CD14-positive monocyte (primary cell): Measurements from ENCODE around the gene DCC. TPM values are rescaled to one million over a fixed set of nuclear protein-coding genes. Genes with fewer than 3 reads are reported as not detected.

ENCODE experiments used
- DNase-seq, 3 donors: peaks; one replicate each; pipeline ENCODE4 v3.0.0-alpha.2; 2011 to 2022
- H2AFZ ChIP-seq: 2 replicates; pipeline ENCODE4 v1.6.0; 2012; ENCODE audit warnings: mild to moderate bottlenecking, low read depth, low read length, inconsistent platforms; ENCODE audit not compliant: insufficient read depth, poor library complexity, severe bottlenecking
- H3K27ac ChIP-seq, 2 donors: 1 replicate in 1 of 2; 2 replicates in 1 of 2; pipeline ENCODE4 v1.5.1; 2012 to 2013; ENCODE audit warnings: low read length in 2 of 2, control low read depth in 1 of 2, inconsistent platforms in 1 of 2, low read depth in 1 of 2, mild to moderate bottlenecking in 1 of 2
- H3K27me3 ChIP-seq, 2 donors: one replicate each; pipeline versions ENCODE4 v1.6.0 to v1.6.1; 2011 to 2013; ENCODE audit warnings: low read length in 2 of 2; ENCODE audit not compliant: control insufficient read depth in 2 of 2, insufficient read depth in 2 of 2
- H3K36me3 ChIP-seq, 2 donors: replicated peaks in 1 of 2; 1 replicate in 1 of 2; 2 replicates in 1 of 2; pipeline versions ENCODE4 v1.5.1 to v1.6.1; 2012 to 2013; ENCODE audit warnings: low read length in 2 of 2, control low read depth in 1 of 2, inconsistent platforms in 1 of 2, mild to moderate bottlenecking in 1 of 2; ENCODE audit not compliant: insufficient read depth in 2 of 2, control insufficient read depth in 1 of 2
- H3K4me1 ChIP-seq, 2 donors: 1 replicate in 1 of 2; 2 replicates in 1 of 2; pipeline versions ENCODE4 v1.5.1 to v1.6.1; 2012 to 2013; ENCODE audit warnings: low read length in 2 of 2, control low read depth in 1 of 2, inconsistent platforms in 1 of 2, mild to moderate bottlenecking in 1 of 2, moderate library complexity in 1 of 2; ENCODE audit not compliant: insufficient read depth in 2 of 2, control insufficient read depth in 1 of 2
- H3K4me2 ChIP-seq: replicated peaks from 2 replicates; pipeline ENCODE3; 2012; ENCODE audit warnings: low read length, moderate library complexity, mild to moderate bottlenecking; ENCODE audit not compliant: poor library complexity, severe bottlenecking; ENCODE audit errors: extremely low read depth
- H3K4me3 ChIP-seq, 3 experiments: fragments of 200-600 bp in 1 of 3; sonication (generic) in 1 of 3; replicated peaks in 1 of 3; 1 replicate in 2 of 3; 2 replicates in 1 of 3; pipeline ENCODE4 v1.5.1; 2011 to 2013; ENCODE audit warnings: low read length in 3 of 3, mild to moderate bottlenecking in 3 of 3, control low read depth in 2 of 3, low read depth in 2 of 3, inconsistent platforms in 1 of 3, moderate library complexity in 1 of 3
- H3K79me2 ChIP-seq: 2 replicates; pipeline ENCODE4 v1.6.0; 2012; ENCODE audit warnings: mild to moderate bottlenecking, control low read depth, inconsistent platforms, low read length, moderate library complexity; ENCODE audit not compliant: insufficient read depth
- H3K9ac ChIP-seq: 2 replicates; pipeline ENCODE4 v1.6.0; 2017; ENCODE audit warnings: low read length, mild to moderate bottlenecking; ENCODE audit not compliant: insufficient read depth, poor library complexity, severe bottlenecking
- H3K9me3 ChIP-seq, 2 donors: replicated peaks in 1 of 2; 1 replicate in 1 of 2; 2 replicates in 1 of 2; pipeline versions ENCODE4 v1.5.1 to v1.6.1; 2012 to 2013; ENCODE audit warnings: low read length in 2 of 2, control low read depth in 1 of 2; ENCODE audit not compliant: control insufficient read depth in 1 of 2, insufficient read depth in 1 of 2
- H4K20me1 ChIP-seq: 2 replicates; pipeline ENCODE4 v1.6.0; 2012; ENCODE audit warnings: mild to moderate bottlenecking, low read length, control low read depth, moderate library complexity; ENCODE audit not compliant: insufficient read depth
- H3K27ac Mint-ChIP-seq, 7 donors: one replicate each; pipeline ENCODE4 v1.8.0; 2020; ENCODE audit warnings: mild to moderate bottlenecking in 7 of 7, mixed read lengths in 7 of 7, moderate library complexity in 6 of 7, inconsistent platforms in 2 of 7
- H3K27me3 Mint-ChIP-seq, 3 donors: one replicate each; pipeline ENCODE4 v1.8.0; 2021 to 2022; ENCODE audit warnings: low read depth in 3 of 3, mild to moderate bottlenecking in 3 of 3, mixed read lengths in 3 of 3, moderate library complexity in 3 of 3, inconsistent platforms in 1 of 3
- H3K36me3 Mint-ChIP-seq, 2 donors: one replicate each; pipeline ENCODE4 v1.8.0; 2020; ENCODE audit warnings: mixed read lengths in 2 of 2, inconsistent platforms in 1 of 2, mild to moderate bottlenecking in 1 of 2
- H3K4me1 Mint-ChIP-seq: one replicate; pipeline ENCODE4 v1.8.0; 2020; ENCODE audit warnings: mild to moderate bottlenecking, mixed read lengths
- H3K4me3 Mint-ChIP-seq, 2 donors: one replicate each; pipeline ENCODE4 v1.8.0; 2020; ENCODE audit warnings: mild to moderate bottlenecking in 2 of 2, mixed read lengths in 2 of 2, moderate library complexity in 1 of 2
- H3K9me3 Mint-ChIP-seq, 7 donors: one replicate each; pipeline ENCODE4 v1.8.0; 2020 to 2022; ENCODE audit warnings: mixed read lengths in 7 of 7, mild to moderate bottlenecking in 6 of 7, moderate library complexity in 6 of 7, inconsistent platforms in 2 of 7
- CTCF ChIP-seq: fragments of 200-600 bp; IDR thresholded peaks from one replicate; pipeline ENCODE4 v1.8.0; 2022; ENCODE audit warnings: antibody characterized with exemption, mild to moderate bottlenecking
- WGBS: methylation state at CpG from one replicate; pipeline ENCODE4 v1.1.5; 2013; ENCODE audit warnings: missing lambda C conversion rate; ENCODE audit not compliant: insufficient coverage; 5-methylcytosine and 5-hydroxymethylcytosine counted together
- intact Hi-C, 2 donors: fragments of 100-400 bp; cut with micrococcal nuclease; formaldehyde crosslinking; loops; one replicate each; pipeline versions ENCODE4 v1.15.0 to v1.15.1; 2023
- polyA plus RNA-seq, 3 donors: library from polyadenylated mRNA; depleted of rRNA in 1 of 3; unstranded in 2 of 3; stranded (reverse) in 1 of 3; fragments of 300-500 nt in 2 of 3; fragments of >200 nt in 1 of 3; fragmentation: Illumina TruSeq in 2 of 3; gene quantifications; 1 replicate in 2 of 3; 2 replicates in 1 of 3; pipeline ENCODE4 v1.2.3, GENCODE V29; 2012 to 2021

DCC gene
- polyA plus RNA-seq, 3 donors, result not detected

GRCh38 chr18:52519021-52519420, 179.0 kb downstream of the DCC start:
- H3K4me1 Mint-ChIP-seq, result no peaks in the 10 kb centered on the region
- TF ChIP-seq CTCF, result no peak
- Histone ChIP-seq H3K4me1 (no peaks in the 10 kb centered on the region), H3K4me3 (no peak overlapping the region), H3K36me3 (no peaks in the 10 kb centered on the region), H3K9me3 (no peaks in the 10 kb centered on the region), H3K79me2 (no peaks in the 10 kb centered on the region), H3K4me2 (no peak overlapping the region), H3K27ac (no peak overlapping the region), H3K27me3 (no peaks in the 10 kb centered on the region), H4K20me1 (no peaks in the 10 kb centered on the region), H2AFZ (no peak overlapping the region), H3K9ac (no peak overlapping the region)
- no peak overlapping the region for H3K4me3 Mint-ChIP-seq
- H3K27me3 Mint-ChIP-seq, result peaks cover 0 to 2% (median 0%) of the 10 kb centered on the region in 3 donors
- WGBS, result 67% methylated on average over 1 of the region's 1 CpG
- peaks cover 0 to 5% (median 2%) of the 10 kb centered on the region in 7 donors for H3K9me3 Mint-ChIP-seq
- intact Hi-C loops, result no loop called here
- H3K27ac Mint-ChIP-seq, result no peak overlapping the region
- DNase-seq, result no peak
- H3K36me3 Mint-ChIP-seq, result no peaks in the 10 kb centered on the region

GRCh38 chr18:52523566-52523965, 183.6 kb downstream of the DCC start:
- whole genome bisulfite sequencing, result no CpG with 5 or more reads among the region's 1 CpG
- Histone ChIP-seq H2AFZ (no peak overlapping the region), H3K4me1 (no peaks in the 10 kb centered on the region), H3K9ac (no peak overlapping the region), H3K27ac (no peak overlapping the region), H3K4me2 (no peak overlapping the region), H3K9me3 (no peaks in the 10 kb centered on the region), H3K79me2 (no peaks in the 10 kb centered on the region), H4K20me1 (no peaks in the 10 kb centered on the region), H3K27me3 (no peaks in the 10 kb centered on the region), H3K4me3 (no peak overlapping the region), H3K36me3 (no peaks in the 10 kb centered on the region)
- no peaks in the 10 kb centered on the region for H3K4me1 Mint-ChIP-seq
- intact Hi-C loops, result no loop called here
- H3K27me3 Mint-ChIP-seq, result peaks cover 0 to 2% (median 0%) of the 10 kb centered on the region in 3 donors
- no peak for DNase-seq
- peaks cover 0 to 5% (median 2%) of the 10 kb centered on the region in 7 donors for H3K9me3 Mint-ChIP-seq
- TF ChIP-seq CTCF, result no peak
- no peaks in the 10 kb centered on the region for H3K36me3 Mint-ChIP-seq
- no peak overlapping the region for H3K27ac Mint-ChIP-seq
- H3K4me3 Mint-ChIP-seq, result no peak overlapping the region
